Measurements from ENCODE around the gene TM9SF2.
"Not testable (repeated sequence)": the region's sequence is repeated elsewhere in the genome, so short reads cannot be mapped to it uniquely, and the experiment has no call there.

The TM9SF2 gene, protein sequence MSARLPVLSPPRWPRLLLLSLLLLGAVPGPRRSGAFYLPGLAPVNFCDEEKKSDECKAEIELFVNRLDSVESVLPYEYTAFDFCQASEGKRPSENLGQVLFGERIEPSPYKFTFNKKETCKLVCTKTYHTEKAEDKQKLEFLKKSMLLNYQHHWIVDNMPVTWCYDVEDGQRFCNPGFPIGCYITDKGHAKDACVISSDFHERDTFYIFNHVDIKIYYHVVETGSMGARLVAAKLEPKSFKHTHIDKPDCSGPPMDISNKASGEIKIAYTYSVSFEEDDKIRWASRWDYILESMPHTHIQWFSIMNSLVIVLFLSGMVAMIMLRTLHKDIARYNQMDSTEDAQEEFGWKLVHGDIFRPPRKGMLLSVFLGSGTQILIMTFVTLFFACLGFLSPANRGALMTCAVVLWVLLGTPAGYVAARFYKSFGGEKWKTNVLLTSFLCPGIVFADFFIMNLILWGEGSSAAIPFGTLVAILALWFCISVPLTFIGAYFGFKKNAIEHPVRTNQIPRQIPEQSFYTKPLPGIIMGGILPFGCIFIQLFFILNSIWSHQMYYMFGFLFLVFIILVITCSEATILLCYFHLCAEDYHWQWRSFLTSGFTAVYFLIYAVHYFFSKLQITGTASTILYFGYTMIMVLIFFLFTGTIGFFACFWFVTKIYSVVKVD
- 72.0 to 108 reads per million in 2 donors for total RNA-seq

GRCh38 chr13:99501184-99501847 is at the start of gene TM9SF2:
Gene TM9SF2 (plus strand): TSS chr13:99501472. CDS start chr13:99501607, 135 bp downstream.
- DNase-seq: peak; percentile 95 to 98 (median 96)

GRCh38 chr13:99454518-99455183 is 46.6 kb upstream of the TM9SF2 start:
- no peak for DNase-seq

GRCh38 chr13:99459099-99459850 is 42.0 kb upstream of the TM9SF2 start:
- peak in 1 of 5 experiments; percentile 60 for DNase-seq

DNA sequence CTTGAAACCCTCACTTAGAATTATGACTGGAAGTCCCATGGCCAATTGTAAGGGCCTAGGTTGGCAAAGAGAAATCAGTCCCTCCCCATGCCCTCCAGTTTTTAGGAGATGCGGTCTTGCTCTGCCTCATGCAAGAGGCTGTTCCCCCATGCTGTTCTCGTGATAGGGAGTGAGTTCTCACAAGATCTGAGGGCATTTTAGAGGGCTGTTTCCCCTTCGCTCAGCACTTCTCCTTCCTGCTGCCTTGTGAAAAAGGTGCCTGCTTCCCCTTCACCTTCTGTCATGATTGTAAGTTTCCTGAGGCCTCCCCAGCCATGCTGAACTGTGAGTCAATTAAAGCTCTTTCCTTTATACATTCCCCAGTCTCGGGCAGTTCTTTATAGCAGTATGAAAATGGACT is 40.5 kb upstream of the TM9SF2 start:
- not testable (repeated sequence) for DNase-seq

DNA sequence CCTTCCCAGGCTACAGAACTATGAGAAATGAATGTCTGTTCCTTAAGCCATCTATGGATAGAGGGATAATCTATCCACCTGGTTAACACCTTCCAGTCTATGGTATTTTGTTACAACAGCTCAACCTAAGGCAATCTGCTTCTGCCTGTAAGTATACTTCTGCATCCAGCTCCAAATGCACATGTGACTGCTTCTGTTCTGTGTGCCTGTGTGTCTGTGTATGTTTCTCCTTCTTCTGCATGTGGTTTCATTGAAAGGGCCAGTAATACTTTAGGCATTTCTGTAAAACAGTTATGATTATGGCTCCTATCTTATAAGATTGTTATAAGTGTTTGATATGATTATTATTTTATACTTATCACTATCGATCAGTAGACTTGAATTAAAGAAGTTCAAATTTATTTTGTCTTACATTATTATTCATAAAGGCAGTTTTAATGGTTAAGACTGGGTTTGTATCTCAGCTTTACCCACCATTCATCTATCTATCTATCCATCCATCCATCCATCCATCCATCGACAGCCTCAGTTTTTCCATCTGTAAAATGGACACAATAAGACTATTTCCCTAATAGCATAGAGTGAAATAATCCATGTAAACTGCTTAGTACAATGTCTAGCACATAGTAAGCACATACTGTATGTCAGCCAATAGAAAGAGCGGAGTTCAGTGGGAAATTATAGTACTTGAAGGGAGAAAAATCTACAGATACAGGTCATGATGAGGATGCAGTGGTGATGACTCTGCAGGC is 37.5 kb upstream of the TM9SF2 start:
- no peak for DNase-seq

- DNase-seq: peak in 1 of 5 experiments; percentile 78
Measured at GRCh38 chr13:99464441-99464949, 36.8 kb upstream of the TM9SF2 start.

GRCh38 chr13:99465454-99465853 is 35.8 kb upstream of the TM9SF2 start:
- peak in 1 of 5 experiments; percentile 50 for DNase-seq

DNA sequence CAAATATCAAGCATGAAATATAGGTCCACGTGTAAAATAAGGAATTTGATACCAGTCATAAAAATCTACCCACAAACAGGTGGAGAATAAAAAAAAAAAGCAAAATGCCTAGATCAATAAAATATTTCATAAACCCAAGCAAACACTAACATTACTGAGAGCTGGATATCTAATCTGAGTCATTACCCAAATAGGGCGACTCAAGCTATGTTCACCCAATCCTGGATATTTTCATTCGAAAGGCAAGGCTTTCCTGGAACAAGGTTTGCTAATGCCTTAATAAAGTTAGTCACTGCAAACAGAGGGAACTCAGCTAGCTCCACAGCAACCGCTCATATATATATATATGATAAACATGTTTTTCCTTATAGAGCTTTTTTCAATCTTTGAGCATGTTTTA is 33.5 kb upstream of the TM9SF2 start:
- DNase-seq: no peak

GRCh38 chr13:99469041-99469440 is 32.2 kb upstream of the TM9SF2 start:
- DNase-seq: no peak

DNA sequence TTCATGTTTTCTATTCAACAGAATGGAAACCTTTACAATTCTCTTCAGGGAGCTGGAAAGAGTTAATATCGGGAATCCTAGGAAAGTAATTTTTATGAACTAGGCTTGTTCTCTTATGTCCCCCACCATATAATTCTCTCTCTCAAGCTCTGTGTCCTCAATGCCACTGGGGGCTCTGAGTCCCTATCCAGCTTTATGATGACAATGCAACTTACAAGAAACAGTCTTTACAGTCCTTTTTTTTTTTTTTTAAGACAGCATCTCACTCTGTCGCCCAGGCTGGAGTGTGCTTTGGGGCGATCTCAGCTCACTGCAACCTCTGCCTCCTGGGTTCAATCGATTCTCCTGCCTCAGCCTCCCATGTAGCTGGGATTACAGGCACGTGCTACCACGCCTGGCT is 31.2 kb upstream of the TM9SF2 start:
- DNase-seq: no peak

GRCh38 chr13:99471221-99472121 is 29.8 kb upstream of the TM9SF2 start:
- DNase-seq: no peak

- no peak for DNase-seq
Measured at GRCh38 chr13:99472122-99472440, 29.2 kb upstream of the TM9SF2 start.

- no peak for DNase-seq
Measured at GRCh38 chr13:99473515-99473914, 27.8 kb upstream of the TM9SF2 start.

- DNase-seq: no peak
Measured at GRCh38 chr13:99476648-99477047, 24.6 kb upstream of the TM9SF2 start.

- no peak for DNase-seq
Measured at GRCh38 chr13:99477493-99477892, 23.8 kb upstream of the TM9SF2 start.

GRCh38 chr13:99481366-99481765 is 19.9 kb upstream of the TM9SF2 start:
- no peak for DNase-seq

- peak in 2 of 5 experiments; percentile 19 to 85 for DNase-seq
Measured at GRCh38 chr13:99484473-99484872, 16.8 kb upstream of the TM9SF2 start.

- peak in 1 of 5 experiments; percentile 56 for DNase-seq
Measured at GRCh38 chr13:99486996-99487395, 14.3 kb upstream of the TM9SF2 start.

GRCh38 chr13:99489028-99489427 is 12.2 kb upstream of the TM9SF2 start:
- DNase-seq: no peak

- not testable (repeated sequence) for DNase-seq
Measured at GRCh38 chr13:99491750-99492149, 9.5 kb upstream of the TM9SF2 start.
